H9 (cell line): ENCODE results near the gene PIEZO2. TPM values are rescaled to one million over a fixed set of nuclear protein-coding genes. Genes with fewer than 3 reads are reported as not detected.

Experiments
- DNase-seq: peaks from one replicate; pipeline ENCODE4 v3.0.0-alpha.2; 2017
- H2AFZ ChIP-seq: one replicate; pipeline ENCODE4 v1.6.1; 2013; ENCODE audit warnings: mild to moderate bottlenecking, low read length, control low read depth, moderate library complexity
- H2AK5ac ChIP-seq: 2 replicates; pipeline ENCODE4 v1.6.1; 2013; ENCODE audit warnings: low read length, control low read depth, mixed read lengths; ENCODE audit not compliant: insufficient read length
- H2BK120ac ChIP-seq: one replicate; pipeline ENCODE4 v1.6.1; 2013; ENCODE audit warnings: low read depth, mild to moderate bottlenecking, low read length, control low read depth, inconsistent platforms; ENCODE audit not compliant: poor library complexity, severe bottlenecking
- H2BK12ac ChIP-seq: 2 replicates; pipeline ENCODE4 v1.6.1; 2013; ENCODE audit warnings: low read length, control low read depth, mixed read lengths, low read depth; ENCODE audit not compliant: insufficient read length
- H2BK15ac ChIP-seq: 2 replicates; pipeline ENCODE4 v1.6.1; 2013; ENCODE audit warnings: low read depth, low read length, control low read depth
- H2BK20ac ChIP-seq: one replicate; pipeline ENCODE4 v1.6.1; 2013; ENCODE audit warnings: low read depth, mild to moderate bottlenecking, low read length, control low read depth, inconsistent platforms; ENCODE audit not compliant: poor library complexity, severe bottlenecking
- H2BK5ac ChIP-seq: 2 replicates; pipeline ENCODE4 v1.6.1; 2013; ENCODE audit warnings: low read length, control low read depth, mixed read lengths; ENCODE audit not compliant: insufficient read length
- H3K14ac ChIP-seq: 2 replicates; pipeline ENCODE4 v1.6.1; 2013; ENCODE audit warnings: low read length, control low read depth; ENCODE audit not compliant: insufficient read depth
- H3K18ac ChIP-seq: 2 replicates; pipeline ENCODE4 v1.6.1; 2013; ENCODE audit warnings: low read depth, mild to moderate bottlenecking, mixed read lengths, low read length, control low read depth; ENCODE audit not compliant: insufficient read length
- H3K23ac ChIP-seq: 2 replicates; pipeline ENCODE4 v1.6.1; 2013; ENCODE audit warnings: low read length, control low read depth, mixed read lengths, low read depth; ENCODE audit not compliant: insufficient read length
- H3K23me2 ChIP-seq: 2 replicates; pipeline ENCODE4 v1.6.1; 2013; ENCODE audit warnings: low read depth, mild to moderate bottlenecking, mixed read lengths, low read length, control low read depth; ENCODE audit not compliant: insufficient read length, poor library complexity, severe bottlenecking
- H3K27ac ChIP-seq: 2 replicates; pipeline ENCODE4 v1.5.1; 2013; ENCODE audit warnings: low read length, control low read depth, mixed read lengths, low read depth; ENCODE audit not compliant: insufficient read length
- H3K27me3 ChIP-seq: 2 replicates; pipeline ENCODE4 v1.6.1; 2013; ENCODE audit warnings: low read length, control low read depth, inconsistent platforms; ENCODE audit not compliant: insufficient read depth
- H3K4ac ChIP-seq: 2 replicates; pipeline ENCODE4 v1.6.1; 2013; ENCODE audit warnings: low read depth, mild to moderate bottlenecking, control low read depth, inconsistent platforms, low read length, moderate library complexity
- H3K4me1 ChIP-seq: 2 replicates; pipeline ENCODE4 v1.6.1; 2013; ENCODE audit warnings: low read length, control low read depth, inconsistent platforms; ENCODE audit not compliant: insufficient read depth
- H3K4me2 ChIP-seq: 2 replicates; pipeline ENCODE4 v1.6.1; 2013; ENCODE audit warnings: low read length, control low read depth, mixed read lengths; ENCODE audit not compliant: insufficient read length, insufficient read depth
- H3K56ac ChIP-seq: 2 replicates; pipeline ENCODE4 v1.6.1; 2013; ENCODE audit warnings: low read depth, mild to moderate bottlenecking, mixed read lengths, low read length, control low read depth; ENCODE audit not compliant: insufficient read length
- H3K79me1 ChIP-seq: 2 replicates; pipeline ENCODE4 v1.6.1; 2013; ENCODE audit warnings: low read depth, mild to moderate bottlenecking, moderate library complexity, low read length, control low read depth, inconsistent platforms; ENCODE audit not compliant: insufficient read depth, poor library complexity, severe bottlenecking
- H3K79me2 ChIP-seq: 2 replicates; pipeline ENCODE4 v1.6.1; 2013; ENCODE audit warnings: low read length, control low read depth, inconsistent platforms; ENCODE audit not compliant: insufficient read depth
- H3K9ac ChIP-seq: 2 replicates; pipeline ENCODE4 v1.6.1; 2013; ENCODE audit warnings: low read length, control low read depth, mixed read lengths; ENCODE audit not compliant: insufficient read length; ENCODE audit errors: extremely low read depth
- H3K9me3 ChIP-seq: one replicate; pipeline ENCODE4 v1.6.1; 2013; ENCODE audit warnings: low read depth, low read length, inconsistent platforms; ENCODE audit not compliant: control insufficient read depth
- H3T11ph ChIP-seq: one replicate; pipeline ENCODE4 v1.6.1; 2013; ENCODE audit warnings: mild to moderate bottlenecking, low read length, control low read depth, inconsistent platforms
- H4K20me1 ChIP-seq: one replicate; pipeline ENCODE4 v1.6.1; 2013; ENCODE audit not compliant: control insufficient read depth, insufficient read length, insufficient read depth
- H4K5ac ChIP-seq: 2 replicates; pipeline ENCODE4 v1.6.1; 2013; ENCODE audit warnings: low read depth, mild to moderate bottlenecking, mixed read lengths, low read length, control low read depth; ENCODE audit not compliant: insufficient read length
- H4K8ac ChIP-seq: replicated peaks from 2 replicates; pipeline ENCODE4 v1.6.1; 2013; ENCODE audit warnings: low read length, control low read depth, mixed read lengths, low read depth; ENCODE audit not compliant: insufficient read length
- H4K91ac ChIP-seq: 2 replicates; pipeline ENCODE4 v1.6.1; 2013; ENCODE audit warnings: low read depth, mild to moderate bottlenecking, moderate library complexity, mixed read lengths, low read length, control low read depth; ENCODE audit not compliant: insufficient read length
- H3K27ac Mint-ChIP-seq, 3 experiments: 2 replicates in 2 of 3; 3 replicates in 1 of 3; pipeline ENCODE4 v1.8.0; 2020 to 2021; ENCODE audit warnings: mixed read lengths in 3 of 3, mild to moderate bottlenecking in 1 of 3, moderate library complexity in 1 of 3
- H3K27me3 Mint-ChIP-seq: 2 replicates; pipeline ENCODE4 v1.8.0; 2021; ENCODE audit warnings: low read depth, mild to moderate bottlenecking, moderate library complexity, mixed read lengths
- H3K36me3 Mint-ChIP-seq, 3 experiments: 2 replicates in 2 of 3; 3 replicates in 1 of 3; pipeline ENCODE4 v1.8.0; 2020 to 2021; ENCODE audit warnings: low read depth in 3 of 3, mixed read lengths in 3 of 3; ENCODE audit not compliant: insufficient read depth in 1 of 3
- H3K4me1 Mint-ChIP-seq, 2 experiments: 2 replicates each; pipeline ENCODE4 v1.8.0; 2020; ENCODE audit warnings: mixed read lengths in 2 of 2
- H3K4me3 Mint-ChIP-seq, 2 experiments: 2 replicates in 1 of 2; 3 replicates in 1 of 2; pipeline ENCODE4 v1.8.0; 2020 to 2021; ENCODE audit warnings: mild to moderate bottlenecking in 2 of 2, mixed read lengths in 2 of 2, moderate library complexity in 1 of 2
- H3K9me3 Mint-ChIP-seq, 2 experiments: 2 replicates in 1 of 2; 3 replicates in 1 of 2; pipeline ENCODE4 v1.8.0; 2020; ENCODE audit warnings: mild to moderate bottlenecking in 2 of 2, mixed read lengths in 2 of 2, moderate library complexity in 1 of 2
- WGBS: extraction: QIAGEN DNeasy Blood & Tissue Kit; methylation state at CpG from one replicate; pipeline ENCODE4 v1.1.7; 2013; ENCODE audit warnings: missing lambda C conversion rate, low lambda C conversion rate, mixed read lengths; ENCODE audit not compliant: insufficient read length; ENCODE audit errors: extremely low coverage; 5-methylcytosine and 5-hydroxymethylcytosine counted together
- total RNA-seq: library from RNA; stranded (reverse); gene quantifications from 2 replicates; pipeline ENCODE4 v1.2.1, GENCODE V29; 2021
- TF ChIP-seq, protein P1 (sequence below): fragments of 200-600 bp; sonication (generic); conservative IDR thresholded peaks from 3 replicates; pipeline ENCODE4 v1.8.0; 2021; ENCODE audit warnings: antibody characterized with exemption, mild to moderate bottlenecking

PIEZO2 gene
- total RNA-seq, 1 experiment from 2014 or later, result 3.9 TPM

GRCh38 chr18:10909724-10910123, 239.6 kb downstream of the PIEZO2 start:
- Histone ChIP-seq H2BK120ac (no peak overlapping the region), H3K4me1 (no peaks in the 10 kb centered on the region), H2AK5ac (no peak overlapping the region), H3K4me2 (no peak overlapping the region), H2BK15ac (no peak overlapping the region), H4K91ac (no peak overlapping the region), H3K23ac (no peak overlapping the region), H3K9me3 (no peaks in the 10 kb centered on the region), H3K27me3 (no peaks in the 10 kb centered on the region), H3K18ac (no peak overlapping the region), H3K27ac (no peak overlapping the region), H4K20me1 (no peaks in the 10 kb centered on the region), H3K56ac (no peak overlapping the region), H3T11ph (no peak overlapping the region), H3K14ac (no peak overlapping the region), H3K9ac (no peak overlapping the region), H2BK5ac (no peak overlapping the region), H3K79me1 (no peaks in the 10 kb centered on the region), H4K8ac (no peak overlapping the region), H2AFZ (no peak overlapping the region), H3K4ac (no peak overlapping the region), H3K23me2 (no peaks in the 10 kb centered on the region), H2BK12ac (no peak overlapping the region), H3K79me2 (no peaks in the 10 kb centered on the region), H2BK20ac (no peak overlapping the region), H4K5ac (no peak overlapping the region)
- TF ChIP-seq, protein P1, sequence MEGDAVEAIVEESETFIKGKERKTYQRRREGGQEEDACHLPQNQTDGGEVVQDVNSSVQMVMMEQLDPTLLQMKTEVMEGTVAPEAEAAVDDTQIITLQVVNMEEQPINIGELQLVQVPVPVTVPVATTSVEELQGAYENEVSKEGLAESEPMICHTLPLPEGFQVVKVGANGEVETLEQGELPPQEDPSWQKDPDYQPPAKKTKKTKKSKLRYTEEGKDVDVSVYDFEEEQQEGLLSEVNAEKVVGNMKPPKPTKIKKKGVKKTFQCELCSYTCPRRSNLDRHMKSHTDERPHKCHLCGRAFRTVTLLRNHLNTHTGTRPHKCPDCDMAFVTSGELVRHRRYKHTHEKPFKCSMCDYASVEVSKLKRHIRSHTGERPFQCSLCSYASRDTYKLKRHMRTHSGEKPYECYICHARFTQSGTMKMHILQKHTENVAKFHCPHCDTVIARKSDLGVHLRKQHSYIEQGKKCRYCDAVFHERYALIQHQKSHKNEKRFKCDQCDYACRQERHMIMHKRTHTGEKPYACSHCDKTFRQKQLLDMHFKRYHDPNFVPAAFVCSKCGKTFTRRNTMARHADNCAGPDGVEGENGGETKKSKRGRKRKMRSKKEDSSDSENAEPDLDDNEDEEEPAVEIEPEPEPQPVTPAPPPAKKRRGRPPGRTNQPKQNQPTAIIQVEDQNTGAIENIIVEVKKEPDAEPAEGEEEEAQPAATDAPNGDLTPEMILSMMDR, result no peak
- Mint-ChIP-seq H3K9me3 (no peaks in the 10 kb centered on the region), H3K27me3 (no peaks in the 10 kb centered on the region), H3K36me3 (peaks cover 0 to 3% (median 0%) of the 10 kb centered on the region in 3 experiments; a peak in 3 of 7 replicates), H3K27ac (no peak overlapping the region), H3K4me3 (no peak overlapping the region), H3K4me1 (0 out of 4 replicates have a peak, but pooled peaks cover 0 to 2% of the 10 kb centered on the region in 2 experiments)
- WGBS, result no CpG with 5 or more reads among the region's 4 CpGs
- no peak for DNase-seq
